Sigmoid colon (tissue), 4 donors: Measurements from ENCODE around the gene SYTL4.

Source experiments
- CTCF ChIP-seq, 4 experiments: fragments of 450-650 bp in 3 of 4; fragments of 200-600 bp in 1 of 4; IDR thresholded peaks; one replicate each; pipeline ENCODE4 v1.5.1; 2016 to 2019; ENCODE audit warnings: antibody characterized with exemption in 4 of 4, mild to moderate bottlenecking in 3 of 4, moderate library complexity in 2 of 4
- EP300 ChIP-seq, 4 donors: sonication (generic); formaldehyde crosslinking; IDR thresholded peaks; one replicate each; pipeline ENCODE4 v1.6.1; 2017; ENCODE audit warnings: antibody characterized with exemption in 4 of 4
- POLR2A ChIP-seq, 2 donors: fragments of 450-650 bp; IDR thresholded peaks; one replicate each; pipeline ENCODE4 v1.6.1; 2016; ENCODE audit warnings: antibody characterized with exemption in 2 of 2, mild to moderate bottlenecking in 2 of 2, moderate library complexity in 2 of 2
- POLR2AphosphoS5 ChIP-seq, 4 donors: sonication (generic); formaldehyde crosslinking; IDR thresholded peaks; one replicate each; pipeline ENCODE4 v1.6.1; 2017; ENCODE audit warnings: antibody characterized with exemption in 4 of 4

- TF ChIP-seq POLR2A (IDR thresholded peaks at IDR 0.05): no peak
- TF ChIP-seq CTCF (IDR thresholded peaks at IDR 0.05): no peak
- no peak for TF ChIP-seq POLR2AphosphoS5 (IDR thresholded peaks at IDR 0.05)
- TF ChIP-seq EP300 (IDR thresholded peaks at IDR 0.05): no peak
Measured at GRCh38 chrX:100696699-100697351, 35.1 kb downstream of the SYTL4 start.
